ENCODE data around the gene BRD3. TPM values are rescaled to one million over a fixed set of nuclear protein-coding genes. Genes with fewer than 3 reads are reported as not detected.

BRD3 gene
- total RNA-seq, 1 experiment from 2014 or later = 108 TPM

DNA sequence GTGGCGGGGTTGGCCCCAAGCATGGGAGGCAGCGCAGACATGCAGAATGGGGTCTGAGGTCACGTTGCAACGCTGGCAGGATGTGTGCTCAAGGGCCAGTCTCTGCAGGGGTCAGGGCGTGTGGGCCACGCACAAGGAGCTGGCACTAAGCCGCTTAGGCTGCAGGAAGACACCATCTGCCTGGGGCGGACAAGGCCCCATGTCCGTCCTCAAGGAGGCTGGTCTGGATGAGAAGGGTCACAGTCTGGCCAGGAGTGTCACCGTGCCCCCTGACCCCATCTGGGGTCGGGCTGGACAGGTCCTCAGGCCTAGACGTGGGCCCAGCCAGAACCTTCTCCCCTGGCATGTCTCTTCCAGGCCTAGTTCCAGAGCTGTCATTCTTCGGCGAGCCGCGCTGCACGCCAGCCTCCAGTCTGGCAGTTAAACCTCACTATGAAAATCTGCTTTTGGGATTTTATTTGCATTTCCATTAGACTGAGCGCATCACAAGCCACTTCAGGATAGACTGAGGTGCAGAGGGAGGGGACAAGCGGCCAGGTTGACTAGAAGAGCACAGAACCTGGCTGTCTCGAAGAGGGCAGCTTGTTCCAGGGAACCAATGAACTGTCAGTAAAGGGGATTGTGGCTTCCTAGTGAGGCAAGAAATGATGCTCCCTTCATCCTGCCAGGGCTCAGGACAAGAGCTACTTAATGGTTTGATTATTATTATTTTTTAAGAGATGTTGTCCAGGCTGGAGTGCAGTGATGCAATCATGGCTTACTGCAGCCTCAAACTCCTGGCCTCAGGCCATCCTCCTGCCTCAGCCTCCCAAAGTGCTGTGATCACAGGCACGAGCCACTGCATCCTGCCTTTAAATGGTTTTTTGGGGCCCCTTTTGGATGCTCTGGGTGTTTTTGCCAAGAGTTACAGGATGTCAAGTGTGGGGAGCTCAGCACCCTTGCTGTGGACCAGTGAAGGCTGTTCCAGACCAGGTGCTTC lies 38.3 kb downstream of the BRD3 start:
- Mint-ChIP-seq H3K27me3 (ENCODE audit: low read depth) (no peaks in the 10 kb centered on the region), H3K27ac (no peak overlapping the region; the same call in 1 of the 2 replicates), H3K4me1 (peaks cover 6% of the 10 kb centered on the region; the same call in 1 of the 2 replicates), H3K4me3 (no peak overlapping the region), H3K9me3 (no peaks in the 10 kb centered on the region), H3K36me3 (peaks cover 20% of the 10 kb centered on the region)
- TF ChIP-seq NFYB (CRISPR knock-in tag; conservative IDR thresholded peaks at IDR 0.05; ENCODE audit: low read depth) (no peak), GABPB1 (CRISPR knock-in tag; IDR thresholded peaks at IDR 0.05) (no peak), RELA (CRISPR knock-in tag; IDR thresholded peaks at IDR 0.05; ENCODE audit: borderline replicate concordance) (no peak), TEAD4 (CRISPR knock-in tag; IDR thresholded peaks at IDR 0.05) (no peak), ZNF281 (CRISPR knock-in tag; IDR thresholded peaks at IDR 0.05) (no peak), ESRRA (CRISPR knock-in tag; IDR thresholded peaks at IDR 0.05; ENCODE audit: borderline replicate concordance) (no peak), STAT6 (CRISPR knock-in tag; conservative IDR thresholded peaks at IDR 0.05; ENCODE audit: low read depth) (no peak), ZBTB21 (CRISPR knock-in tag; IDR thresholded peaks at IDR 0.05; ENCODE audit: borderline replicate concordance) (no peak), ZNF317 (CRISPR knock-in tag; IDR thresholded peaks at IDR 0.05; ENCODE audit: borderline replicate concordance, low read depth) (no peak), ZNF423 (CRISPR knock-in tag; IDR thresholded peaks at IDR 0.05) (no peak), JAZF1 (CRISPR knock-in tag; IDR thresholded peaks at IDR 0.05) (no peak), RORB (CRISPR knock-in tag; IDR thresholded peaks at IDR 0.05) (no peak), CREM (CRISPR knock-in tag; IDR thresholded peaks at IDR 0.05) (no peak), ZNF416 (CRISPR knock-in tag; IDR thresholded peaks at IDR 0.05) (no peak), TP53 (CRISPR knock-in tag; IDR thresholded peaks at IDR 0.05) (no peak)
- TF ChIP-seq, protein P1, sequence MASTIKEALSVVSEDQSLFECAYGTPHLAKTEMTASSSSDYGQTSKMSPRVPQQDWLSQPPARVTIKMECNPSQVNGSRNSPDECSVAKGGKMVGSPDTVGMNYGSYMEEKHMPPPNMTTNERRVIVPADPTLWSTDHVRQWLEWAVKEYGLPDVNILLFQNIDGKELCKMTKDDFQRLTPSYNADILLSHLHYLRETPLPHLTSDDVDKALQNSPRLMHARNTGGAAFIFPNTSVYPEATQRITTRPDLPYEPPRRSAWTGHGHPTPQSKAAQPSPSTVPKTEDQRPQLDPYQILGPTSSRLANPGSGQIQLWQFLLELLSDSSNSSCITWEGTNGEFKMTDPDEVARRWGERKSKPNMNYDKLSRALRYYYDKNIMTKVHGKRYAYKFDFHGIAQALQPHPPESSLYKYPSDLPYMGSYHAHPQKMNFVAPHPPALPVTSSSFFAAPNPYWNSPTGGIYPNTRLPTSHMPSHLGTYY (CRISPR knock-in tag; IDR thresholded peaks at IDR 0.05) = no peak
- TF ChIP-seq, protein P2, sequence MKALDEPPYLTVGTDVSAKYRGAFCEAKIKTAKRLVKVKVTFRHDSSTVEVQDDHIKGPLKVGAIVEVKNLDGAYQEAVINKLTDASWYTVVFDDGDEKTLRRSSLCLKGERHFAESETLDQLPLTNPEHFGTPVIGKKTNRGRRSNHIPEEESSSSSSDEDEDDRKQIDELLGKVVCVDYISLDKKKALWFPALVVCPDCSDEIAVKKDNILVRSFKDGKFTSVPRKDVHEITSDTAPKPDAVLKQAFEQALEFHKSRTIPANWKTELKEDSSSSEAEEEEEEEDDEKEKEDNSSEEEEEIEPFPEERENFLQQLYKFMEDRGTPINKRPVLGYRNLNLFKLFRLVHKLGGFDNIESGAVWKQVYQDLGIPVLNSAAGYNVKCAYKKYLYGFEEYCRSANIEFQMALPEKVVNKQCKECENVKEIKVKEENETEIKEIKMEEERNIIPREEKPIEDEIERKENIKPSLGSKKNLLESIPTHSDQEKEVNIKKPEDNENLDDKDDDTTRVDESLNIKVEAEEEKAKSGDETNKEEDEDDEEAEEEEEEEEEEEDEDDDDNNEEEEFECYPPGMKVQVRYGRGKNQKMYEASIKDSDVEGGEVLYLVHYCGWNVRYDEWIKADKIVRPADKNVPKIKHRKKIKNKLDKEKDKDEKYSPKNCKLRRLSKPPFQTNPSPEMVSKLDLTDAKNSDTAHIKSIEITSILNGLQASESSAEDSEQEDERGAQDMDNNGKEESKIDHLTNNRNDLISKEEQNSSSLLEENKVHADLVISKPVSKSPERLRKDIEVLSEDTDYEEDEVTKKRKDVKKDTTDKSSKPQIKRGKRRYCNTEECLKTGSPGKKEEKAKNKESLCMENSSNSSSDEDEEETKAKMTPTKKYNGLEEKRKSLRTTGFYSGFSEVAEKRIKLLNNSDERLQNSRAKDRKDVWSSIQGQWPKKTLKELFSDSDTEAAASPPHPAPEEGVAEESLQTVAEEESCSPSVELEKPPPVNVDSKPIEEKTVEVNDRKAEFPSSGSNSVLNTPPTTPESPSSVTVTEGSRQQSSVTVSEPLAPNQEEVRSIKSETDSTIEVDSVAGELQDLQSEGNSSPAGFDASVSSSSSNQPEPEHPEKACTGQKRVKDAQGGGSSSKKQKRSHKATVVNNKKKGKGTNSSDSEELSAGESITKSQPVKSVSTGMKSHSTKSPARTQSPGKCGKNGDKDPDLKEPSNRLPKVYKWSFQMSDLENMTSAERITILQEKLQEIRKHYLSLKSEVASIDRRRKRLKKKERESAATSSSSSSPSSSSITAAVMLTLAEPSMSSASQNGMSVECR (CRISPR knock-in tag; IDR thresholded peaks at IDR 0.05; ENCODE audit: borderline replicate concordance) = no peak
- ChIA-PET CTCF (interaction anchor here (0.5 to 1.8 kb wide), 3 partner anchors 36 to 534 kb away, joined by 3 to 6 read pairs (median 4); no protein-coding TSS in a partner anchor), POLR2A (no interaction called here)
- ATAC-seq (no peak), DNase-seq (ENCODE audit: low spot score) (no peak)
